Fibroblast of lung (primary cell): ENCODE results near the gene ANKH.

Experiments used
- CTCF ChIP-seq, 2 donors: IDR thresholded peaks in 1 of 2; conservative IDR thresholded peaks in 1 of 2; 1 replicate in 1 of 2; 2 replicates in 1 of 2; pipeline ENCODE4 v1.5.1; 2011 to 2012; ENCODE audit warnings: low read length in 2 of 2, control low read depth in 1 of 2, inconsistent platforms in 1 of 2, low read depth in 1 of 2, mild to moderate bottlenecking in 1 of 2
- EZH2 ChIP-seq: IDR thresholded peaks from 2 replicates; pipeline ENCODE4 v1.5.1; 2012; ENCODE audit warnings: low read length, control low read depth, mild to moderate bottlenecking; ENCODE audit errors: missing control alignments

GRCh38 chr5:14665101-14665822 is 206.3 kb downstream of the ANKH start:
- TF ChIP-seq EZH2: no peak
- no peak for TF ChIP-seq CTCF (conservative IDR thresholded peaks at IDR 0.05 in 1 of 2, IDR thresholded peaks at IDR 0.05 in 1 of 2; ENCODE audit: low read depth in 1 of 2, low read length in 2 of 2)
